Sigmoid colon (tissue), 3 donors: ENCODE measurements around the gene PRDM1.

Source experiments
- CTCF ChIP-seq, 4 experiments: fragments of 450-650 bp in 3 of 4; fragments of 200-600 bp in 1 of 4; IDR thresholded peaks; one replicate each; pipeline ENCODE4 v1.5.1; 2016 to 2019; ENCODE audit warnings: antibody characterized with exemption in 4 of 4, mild to moderate bottlenecking in 3 of 4, moderate library complexity in 2 of 4
- POLR2A ChIP-seq, 2 donors: fragments of 450-650 bp; IDR thresholded peaks; one replicate each; pipeline ENCODE4 v1.6.1; 2016; ENCODE audit warnings: antibody characterized with exemption in 2 of 2, mild to moderate bottlenecking in 2 of 2, moderate library complexity in 2 of 2

DNA sequence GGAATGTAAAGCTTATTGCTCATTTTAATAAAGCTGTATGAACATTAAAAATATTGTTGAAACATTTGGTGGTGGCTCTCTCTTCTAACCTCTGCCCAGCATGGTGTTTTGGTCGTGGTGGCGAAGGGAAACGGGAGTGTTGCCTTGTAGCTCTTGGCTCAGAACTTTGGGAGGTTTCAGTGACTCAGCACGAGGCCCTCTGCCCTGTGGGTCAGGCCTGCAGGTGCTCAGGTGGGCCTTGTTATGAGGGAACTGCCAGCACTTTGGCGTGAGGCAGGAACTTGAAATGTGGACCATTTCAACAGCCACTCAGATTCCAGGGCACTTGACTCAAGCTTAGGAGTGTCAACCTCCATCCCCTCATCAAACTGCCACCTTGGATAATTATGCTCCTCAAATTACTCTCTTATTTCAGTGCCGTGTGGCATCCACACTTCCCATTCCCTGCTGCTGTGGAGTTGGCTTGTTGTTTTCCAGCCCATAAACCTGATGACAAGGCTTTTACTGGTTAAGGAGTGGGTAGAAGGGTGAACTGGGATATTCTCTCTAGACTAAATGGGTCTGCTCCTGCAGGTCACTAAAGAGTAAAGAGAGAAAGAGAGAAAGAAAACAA is 36.3 kb downstream of the PRDM1 start:
- TF ChIP-seq POLR2A (IDR thresholded peaks at IDR 0.05) (no peak), CTCF (IDR thresholded peaks at IDR 0.05) (no peak)
